LNCaP clone FGC (cell line): ENCODE results near the gene BSDC1.
A peak's percentile ranks its signal among the peaks of the same experiment; 100 is the strongest.
"Not testable (repeated sequence)": the region's sequence is repeated elsewhere in the genome, so short reads cannot be mapped to it uniquely, and the experiment has no call there.

Experiments
- DNase-seq: peaks from one replicate; pipeline ENCODE4 v3.0.0-alpha.2; 2011; ENCODE audit warnings: low read depth
- H3K4me3 ChIP-seq: 2 replicates; pipeline ENCODE4 v1.5.1; 2011; ENCODE audit warnings: mild to moderate bottlenecking, low read depth, low read length, control low read depth
- CTCF ChIP-seq: IDR thresholded peaks from 2 replicates; pipeline ENCODE4 v1.5.1; 2012; ENCODE audit warnings: mild to moderate bottlenecking; ENCODE audit not compliant: control insufficient read depth, insufficient read depth; ENCODE audit errors: extremely low read depth

BSDC1 gene, protein sequence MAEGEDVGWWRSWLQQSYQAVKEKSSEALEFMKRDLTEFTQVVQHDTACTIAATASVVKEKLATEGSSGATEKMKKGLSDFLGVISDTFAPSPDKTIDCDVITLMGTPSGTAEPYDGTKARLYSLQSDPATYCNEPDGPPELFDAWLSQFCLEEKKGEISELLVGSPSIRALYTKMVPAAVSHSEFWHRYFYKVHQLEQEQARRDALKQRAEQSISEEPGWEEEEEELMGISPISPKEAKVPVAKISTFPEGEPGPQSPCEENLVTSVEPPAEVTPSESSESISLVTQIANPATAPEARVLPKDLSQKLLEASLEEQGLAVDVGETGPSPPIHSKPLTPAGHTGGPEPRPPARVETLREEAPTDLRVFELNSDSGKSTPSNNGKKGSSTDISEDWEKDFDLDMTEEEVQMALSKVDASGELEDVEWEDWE

DNA sequence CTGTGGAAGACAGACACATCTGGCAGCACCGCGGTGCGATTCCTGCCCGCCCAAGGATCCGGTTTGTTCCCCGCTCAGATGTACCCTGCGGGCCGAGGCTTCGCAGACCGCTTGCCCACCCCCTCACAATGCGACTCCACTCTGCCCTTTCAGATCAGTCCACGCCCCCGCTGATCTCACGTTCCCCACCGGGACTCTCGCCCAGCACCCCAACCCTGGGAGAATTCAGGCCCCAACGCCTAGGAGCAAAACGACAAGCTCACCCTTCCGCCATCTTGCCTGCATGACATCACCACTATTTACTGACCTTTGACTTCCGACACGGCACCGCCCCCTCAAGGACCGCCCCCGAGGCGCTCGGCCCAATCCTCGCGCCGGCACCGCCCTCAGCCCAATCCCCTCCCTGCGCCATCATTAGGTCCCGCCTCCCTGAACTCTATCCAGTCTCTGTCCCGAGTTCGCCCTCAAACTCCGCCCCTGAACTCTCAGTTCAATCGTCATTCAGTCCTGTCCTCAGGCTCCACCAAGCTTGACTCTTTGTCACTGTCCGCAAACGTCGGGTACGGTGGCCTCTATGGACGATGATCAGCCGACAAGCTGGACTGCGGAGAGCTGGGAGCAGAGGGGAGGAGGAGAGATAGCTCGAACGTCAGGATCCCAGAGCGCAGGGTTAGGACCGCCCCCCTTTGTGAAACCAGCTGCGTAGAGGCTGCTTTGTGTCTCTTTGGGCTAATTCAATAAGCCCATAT lies at the start of gene BSDC1:
BSDC1 (minus strand) TSS at position 301 of the 749 bp plus-strand sequence; CDS start at position 274, 27 bp downstream.
- DNase-seq: peak; percentile 99
- peak within 1 kb of the TSS; percentile 96 for H3K4me3 ChIP-seq
- TF ChIP-seq CTCF: no peak

DNA sequence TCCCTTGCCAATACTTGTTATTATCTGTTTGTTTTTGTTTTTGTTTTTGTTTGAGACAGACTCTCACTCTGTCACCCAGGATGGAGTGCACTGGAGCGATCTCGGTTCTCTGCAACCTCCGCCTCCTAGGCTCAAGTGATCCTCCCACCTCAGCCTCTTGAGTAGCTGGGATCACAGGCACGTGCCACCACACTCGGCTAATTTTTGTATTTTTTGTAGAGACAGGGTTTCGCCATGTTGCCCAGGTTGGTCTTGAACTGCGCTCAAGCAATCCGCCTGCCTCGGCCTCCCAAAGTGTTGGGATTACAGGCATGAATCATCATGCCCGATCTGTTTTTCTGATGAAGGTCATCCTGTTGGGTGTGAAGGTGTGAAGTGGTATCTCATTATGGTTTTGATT lies 47.2 kb upstream of the BSDC1 start:
- DNase-seq, H3K4me3 ChIP-seq: not testable (repeated sequence)

GRCh38 chr1:32438777-32439176 lies 44.5 kb upstream of the BSDC1 start:
- not testable (repeated sequence) for H3K4me3 ChIP-seq, DNase-seq

GRCh38 chr1:32438136-32438535 lies 43.9 kb upstream of the BSDC1 start:
- no peak for TF ChIP-seq CTCF
- H3K4me3 ChIP-seq: no peak overlapping the region
- no peak for DNase-seq

DNA sequence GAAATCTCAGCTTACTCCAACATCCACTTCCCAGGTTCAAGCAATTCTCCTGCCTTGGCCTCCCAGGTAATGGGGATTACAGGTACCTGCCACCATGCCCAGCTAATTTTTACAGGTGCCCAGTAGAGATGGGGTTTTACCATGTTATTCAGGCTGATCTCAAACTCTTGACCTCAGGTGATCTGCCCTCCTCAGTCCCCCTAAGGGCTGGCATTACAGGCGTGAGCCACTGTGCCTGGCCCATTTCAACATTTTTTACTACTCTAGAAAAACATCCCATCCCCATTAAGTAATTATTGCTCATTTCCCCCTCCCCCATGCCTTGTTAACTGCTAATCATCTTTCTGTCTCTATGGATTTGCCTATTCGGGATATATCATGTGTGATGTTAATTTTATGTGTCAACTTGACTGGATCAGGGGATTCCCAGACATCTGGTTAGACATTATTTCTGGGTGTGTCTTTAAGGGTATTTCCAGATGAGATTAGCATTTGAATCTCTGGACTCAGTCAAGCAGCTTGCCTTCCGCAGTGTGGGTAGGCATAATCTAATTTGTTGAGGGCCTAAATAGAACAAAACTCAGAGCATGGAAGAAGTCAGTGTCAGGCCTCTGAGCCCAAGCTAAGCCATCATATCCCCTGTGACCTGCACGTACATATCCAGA lies 37.6 kb upstream of the BSDC1 start:
- no peak for TF ChIP-seq CTCF
- no peak for DNase-seq

GRCh38 chr1:32427264-32427963 lies 33.2 kb upstream of the BSDC1 start:
- no peak overlapping the region for H3K4me3 ChIP-seq
- no peak for DNase-seq
- no peak for TF ChIP-seq CTCF

More for the DNA sequence above, 37.6 kb upstream of the BSDC1 start:
- no peak overlapping the region for H3K4me3 ChIP-seq

- DNase-seq: no peak
- TF ChIP-seq CTCF: no peak
- peak overlapping the region; percentile 31; the same call in 1 of the 2 replicates for H3K4me3 ChIP-seq
These were observed 32.4 kb upstream of the BSDC1 start for GRCh38 chr1:32426489-32427255.
